ENCODE data around the gene DPP10.

DNA sequence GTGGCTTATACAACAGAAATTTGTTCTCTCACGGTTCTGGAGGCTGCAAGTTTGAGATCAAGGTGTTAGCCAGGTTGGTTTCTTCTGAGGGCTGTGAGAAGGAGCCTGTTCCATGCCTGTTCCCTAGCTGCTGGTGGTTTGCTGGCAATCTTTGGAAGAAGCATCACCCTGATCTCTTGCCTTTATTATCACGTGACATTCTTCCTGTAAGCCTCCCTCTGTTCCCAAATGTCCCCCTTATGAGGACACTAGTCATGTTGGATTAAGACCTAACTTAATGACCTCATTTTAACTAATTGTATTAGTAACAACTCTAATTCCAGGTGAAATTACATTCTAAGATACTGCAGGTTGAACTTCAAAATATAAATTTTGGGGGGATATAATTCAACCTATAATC lies 135.2 kb downstream of the DPP10 start:
- TF ChIP-seq, protein P1, sequence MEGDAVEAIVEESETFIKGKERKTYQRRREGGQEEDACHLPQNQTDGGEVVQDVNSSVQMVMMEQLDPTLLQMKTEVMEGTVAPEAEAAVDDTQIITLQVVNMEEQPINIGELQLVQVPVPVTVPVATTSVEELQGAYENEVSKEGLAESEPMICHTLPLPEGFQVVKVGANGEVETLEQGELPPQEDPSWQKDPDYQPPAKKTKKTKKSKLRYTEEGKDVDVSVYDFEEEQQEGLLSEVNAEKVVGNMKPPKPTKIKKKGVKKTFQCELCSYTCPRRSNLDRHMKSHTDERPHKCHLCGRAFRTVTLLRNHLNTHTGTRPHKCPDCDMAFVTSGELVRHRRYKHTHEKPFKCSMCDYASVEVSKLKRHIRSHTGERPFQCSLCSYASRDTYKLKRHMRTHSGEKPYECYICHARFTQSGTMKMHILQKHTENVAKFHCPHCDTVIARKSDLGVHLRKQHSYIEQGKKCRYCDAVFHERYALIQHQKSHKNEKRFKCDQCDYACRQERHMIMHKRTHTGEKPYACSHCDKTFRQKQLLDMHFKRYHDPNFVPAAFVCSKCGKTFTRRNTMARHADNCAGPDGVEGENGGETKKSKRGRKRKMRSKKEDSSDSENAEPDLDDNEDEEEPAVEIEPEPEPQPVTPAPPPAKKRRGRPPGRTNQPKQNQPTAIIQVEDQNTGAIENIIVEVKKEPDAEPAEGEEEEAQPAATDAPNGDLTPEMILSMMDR (IDR thresholded peaks at IDR 0.05; ENCODE audit: borderline replicate concordance, extremely low read depth, low read length, poor library complexity, severe bottlenecking), result no peak
- no peak for TF ChIP-seq EZH2 (IDR thresholded peaks at IDR 0.05; ENCODE audit: borderline replicate concordance, low read depth, low read length, severe bottlenecking)

All from DND-41 (cell line).